Choroid plexus epithelial cell (primary cell): Measurements from ENCODE around the gene ANAPC16.
A peak's percentile ranks its signal among the peaks of the same experiment; 100 is the strongest.

Experiments
- DNase-seq: peaks from one replicate; pipeline ENCODE4 v3.0.0-alpha.2; 2010; ENCODE audit warnings: low read depth
- H3K4me3 ChIP-seq: 2 replicates; pipeline ENCODE4 v1.5.1; 2011; ENCODE audit warnings: low read depth, mild to moderate bottlenecking, control low read depth, low read length, moderate library complexity
- CTCF ChIP-seq: conservative IDR thresholded peaks from 2 replicates; pipeline ENCODE4 v1.5.1; 2011; ENCODE audit warnings: low read depth, mild to moderate bottlenecking, control low read depth, inconsistent platforms, low read length, moderate library complexity

Gene ANAPC16

GRCh38 chr10:72173619-72174296, 42.1 kb upstream of the ANAPC16 start:
- no peak for TF ChIP-seq CTCF
- peak; percentile 43 for DNase-seq
- no peak overlapping the region for H3K4me3 ChIP-seq

- no peak for TF ChIP-seq CTCF
- no peak overlapping the region for H3K4me3 ChIP-seq
- no peak for DNase-seq
Measured at GRCh38 chr10:72174297-72174662, 41.5 kb upstream of the ANAPC16 start.

GRCh38 chr10:72175149-72175548, 40.7 kb upstream of the ANAPC16 start:
- peak; percentile 53 for DNase-seq
- H3K4me3 ChIP-seq: no peak overlapping the region
- no peak for TF ChIP-seq CTCF

GRCh38 chr10:72176701-72177100, 39.1 kb upstream of the ANAPC16 start:
- DNase-seq: no peak
- no peak overlapping the region for H3K4me3 ChIP-seq
- TF ChIP-seq CTCF: no peak

GRCh38 chr10:72177454-72177853, 38.4 kb upstream of the ANAPC16 start:
- no peak for TF ChIP-seq CTCF
- no peak overlapping the region for H3K4me3 ChIP-seq

GRCh38 chr10:72184156-72184555, 31.7 kb upstream of the ANAPC16 start:
- DNase-seq: no peak
- TF ChIP-seq CTCF: no peak
- no peak overlapping the region for H3K4me3 ChIP-seq

More at GRCh38 chr10:72177454-72177853, 38.4 kb upstream of the ANAPC16 start:
- no peak for DNase-seq

- TF ChIP-seq CTCF: no peak
- peak; percentile 65 for DNase-seq
- no peak overlapping the region for H3K4me3 ChIP-seq
Measured at GRCh38 chr10:72186258-72186981, 29.4 kb upstream of the ANAPC16 start.
